ENCODE data around the gene LRIG3. TPM values are rescaled to one million over a fixed set of nuclear protein-coding genes. Genes with fewer than 3 reads are reported as not detected.

Gene LRIG3
- total and polyA plus RNA-seq, 2 of the 8 experiments (the other 6 are each of a cell fraction or from before 2014, with no cell fraction given): 6.5 to 9.1 TPM

- WGBS, 2 experiments (ENCODE audit: extremely low coverage in 1 of 2, insufficient coverage in 1 of 2, insufficient read length in 1 of 2, insufficient replicate concordance in 2 of 2, low coverage in 1 of 2, low lambda C conversion rate in 2 of 2, missing lambda C conversion rate in 1 of 2): 87% methylated on average over 8 of the region's 8 CpGs; no CpG with 5 or more reads in 1 of the 2 experiments
- POLR2A ChIA-PET (ENCODE audit: partially characterized antibody): no interaction called here
- no peak overlapping the region for H2BK120ac ChIP-seq (replicated peaks; ENCODE audit: low read depth, low read length)
- no peak overlapping the region for H2BK5ac ChIP-seq (ENCODE audit: low read depth, low read length)
- no peak overlapping the region for H3K4me2 ChIP-seq (ENCODE audit: insufficient read depth in 1 of 2, low read depth in 2 of 2, low read length in 2 of 2)
- DNase-seq (ENCODE audit: low read depth in 1 of 2, low spot score in 2 of 2) (no peak), FAIRE-seq (no peak)
- no peak overlapping the region for H3K23ac ChIP-seq (ENCODE audit: insufficient read length)
- H3K9me3 ChIP-seq (ENCODE audit: insufficient read depth in 2 of 2, low read depth in 1 of 2, low read length in 1 of 2): no peaks in the 10 kb centered on the region
- H4K20me1 ChIP-seq (replicated peaks in 1 of 2; ENCODE audit: control insufficient read depth in 1 of 2, insufficient read depth in 2 of 2, low read length in 2 of 2): peaks cover 0 to 1% of the 10 kb centered on the region in 2 experiments
- no peak overlapping the region for H2BK12ac ChIP-seq (ENCODE audit: low read depth, low read length)
- H3K79me1 ChIP-seq (ENCODE audit: low read depth, low read length): no peaks in the 10 kb centered on the region
- H2AK5ac ChIP-seq (ENCODE audit: low read depth, low read length): no peak overlapping the region
- H3K14ac ChIP-seq (ENCODE audit: insufficient read length): no peak overlapping the region
- H3K4me3 ChIP-seq (ENCODE audit: extremely low read depth in 1 of 4, insufficient read depth in 2 of 4, low read depth in 3 of 4, low read length in 4 of 4): no peak overlapping the region
- no peak overlapping the region for H3K56ac ChIP-seq (replicated peaks; ENCODE audit: insufficient read length, low read depth, low read length)
- peaks cover 7 to 50% (median 31%) of the 10 kb centered on the region in 4 experiments for H3K27me3 ChIP-seq (replicated peaks in 1 of 4; ENCODE audit: control insufficient read depth in 3 of 4, extremely low read depth in 1 of 4, insufficient read depth in 3 of 4, low read length in 3 of 4)
- H3K4me1 ChIP-seq (replicated peaks in 1 of 4; ENCODE audit: control insufficient read depth in 3 of 4, insufficient read depth in 4 of 4, low read length in 3 of 4): peaks cover 0 to 9% (median 3%) of the 10 kb centered on the region in 4 experiments; a peak in 4 of 7 replicates
- CTCF ChIA-PET (ENCODE audit: partially characterized antibody): interaction anchor here (0.7 to 1.8 kb wide), 7 partner anchors 11 to 514 kb away, joined by 3 to 8 read pairs (median 3); no protein-coding TSS in a partner anchor
- H4K5ac ChIP-seq (ENCODE audit: insufficient read length, low read depth, low read length): no peak overlapping the region
- H3K9ac ChIP-seq (replicated peaks in 1 of 4; ENCODE audit: extremely low read depth in 1 of 4, low read depth in 3 of 4, low read length in 3 of 4): no peak overlapping the region
- no peak overlapping the region for H4K91ac ChIP-seq (replicated peaks; ENCODE audit: insufficient read length, low read length)
- no peak overlapping the region for H2BK20ac ChIP-seq (ENCODE audit: low read length)
- H3K18ac ChIP-seq (ENCODE audit: extremely low read depth, low read length): no peak overlapping the region
- no peak overlapping the region for H4K8ac ChIP-seq (ENCODE audit: extremely low read depth, insufficient read depth, low read length)
- no peak overlapping the region for H2AFZ ChIP-seq (ENCODE audit: low read length)
- H3K4ac ChIP-seq (replicated peaks; ENCODE audit: insufficient read length, low read depth, low read length): no peak overlapping the region
- no peak overlapping the region for H2BK15ac ChIP-seq (ENCODE audit: low read length)
- H3K79me2 ChIP-seq (ENCODE audit: control insufficient read depth in 1 of 2, insufficient read depth in 2 of 2, low read length in 2 of 2): no peaks in the 10 kb centered on the region
- no peaks in the 10 kb centered on the region for H3K23me2 ChIP-seq (ENCODE audit: low read depth, low read length)
- H3K36me3 ChIP-seq (ENCODE audit: control insufficient read depth in 2 of 4, insufficient read depth in 4 of 4, low read length in 3 of 4): no peaks in the 10 kb centered on the region
- H3K27ac ChIP-seq (ENCODE audit: low read depth, low read length): no peak overlapping the region
- TF ChIP-seq CTCF (IDR thresholded peaks at IDR 0.05; ENCODE audit: control extremely low read depth in 1 of 3, insufficient read depth in 1 of 3, low read depth in 1 of 3, low read length in 3 of 3): peak in 1 of 3 experiments; percentile 23; a peak in 1 of 4 replicates
- TF ChIP-seq CBX5 (IDR thresholded peaks at IDR 0.05; ENCODE audit: low read depth, low read length): no peak
- no peak for TF ChIP-seq EZH2 (IDR thresholded peaks at IDR 0.05; ENCODE audit: low read depth, low read length, severe bottlenecking)
- TF ChIP-seq NRF1 (IDR thresholded peaks at IDR 0.05; ENCODE audit: low read depth, low read length): no peak
- no peak for TF ChIP-seq BACH1 (IDR thresholded peaks at IDR 0.05; ENCODE audit: low read length)
- TF ChIP-seq JUND (IDR thresholded peaks at IDR 0.05; ENCODE audit: low read length): no peak
- TF ChIP-seq RAD21 (IDR thresholded peaks at IDR 0.05 in 1 of 2, conservative IDR thresholded peaks at IDR 0.05 in 1 of 2; ENCODE audit: low read depth in 2 of 2, low read length in 2 of 2): peak in 1 of 2 experiments; percentile 11; a peak in 2 of 4 replicates
- no peak for TF ChIP-seq CHD2 (IDR thresholded peaks at IDR 0.05; ENCODE audit: low read length)
- TF ChIP-seq SIX5 (IDR thresholded peaks at IDR 0.05; ENCODE audit: low read depth, low read length): no peak
- TF ChIP-seq SP4 (IDR thresholded peaks at IDR 0.05; ENCODE audit: low read length): no peak
Observed at GRCh38 chr12:58860056-58860787, 60.1 kb downstream of the LRIG3 start.
